GM12878 (cell line): ENCODE measurements around the gene RUBCNL. TPM values are rescaled to one million over a fixed set of nuclear protein-coding genes. Genes with fewer than 3 reads are reported as not detected.

Source experiments
- ATAC-seq: fragments of 200-7000 bp; cut with Tn5 transposase; 3 replicates; pipeline ENCODE4 v1.9.1; 2020; ENCODE audit warnings: mild to moderate bottlenecking, moderate library complexity
- BruUV-seq: library from RNA; stranded (reverse); fragments of 400-500 nt; replicated peaks from 2 replicates; lab custom pipeline; 2021; lab: Mats Ljungman, UMichigan
- CTCF ChIA-PET: fragments of 300-600 bp; sonication (Branson Sonifier 250); formaldehyde crosslinking; extraction: SDS; loops from one replicate; lab custom pipeline; 2021; ENCODE audit warnings: inconsistent platforms; lab: Yijun Ruan, JAX
- POLR2A ChIA-PET: fragments of 350-600 bp; formaldehyde crosslinking; extraction: SDS; loops from one replicate; lab custom pipeline; 2021; ENCODE audit warnings: inconsistent platforms; lab: Charles Lee
- RAD21 ChIA-PET: fragments of 300-600 bp; sonication (Branson Sonifier 250); formaldehyde crosslinking; loops from one replicate; lab custom pipeline; 2023; ENCODE audit warnings: antibody characterized with exemption; ENCODE audit not compliant: unreplicated experiment; lab: Charles Lee
- SMC1A ChIA-PET: fragments of 300-600 bp; sonication (Branson Sonifier 250); formaldehyde crosslinking; loops from one replicate; lab custom pipeline; 2023; ENCODE audit not compliant: unreplicated experiment, uncharacterized antibody; lab: Charles Lee
- DNase-seq: peaks from one replicate; pipeline ENCODE4 v3.0.0-alpha.2; 2011; ENCODE audit warnings: low read depth, low spot score
- FAIRE-seq: peaks from 3 replicates; lab custom pipeline; 2011; peaks lifted over from hg19 to GRCh38; lab: Jason Lieb, UNC
- H2AFZ ChIP-seq: 2 replicates; pipeline ENCODE4 v1.6.0; 2011; ENCODE audit warnings: low read depth, low read length, control low read depth; ENCODE audit not compliant: control insufficient read depth
- H3K27ac ChIP-seq: 2 replicates; pipeline ENCODE4 v1.5.1; 2011; ENCODE audit warnings: control low read depth; ENCODE audit not compliant: control insufficient read depth, insufficient read depth
- H3K27me3 ChIP-seq, 2 experiments: replicated peaks in 1 of 2; 2 replicates each; pipeline versions ENCODE4 v1.6.0 to v1.6.1; 2011; ENCODE audit warnings: low read length in 1 of 2; ENCODE audit not compliant: control insufficient read depth in 2 of 2, insufficient read depth in 2 of 2
- H3K36me3 ChIP-seq, 2 experiments: 2 replicates each; pipeline ENCODE4 v1.5.1; 2011; ENCODE audit warnings: low read length in 1 of 2; ENCODE audit not compliant: control insufficient read depth in 2 of 2, insufficient read depth in 2 of 2
- H3K4me1 ChIP-seq: 2 replicates; pipeline ENCODE4 v1.6.1; 2011; ENCODE audit warnings: mild to moderate bottlenecking, low read length, moderate library complexity, mixed read lengths; ENCODE audit not compliant: control insufficient read depth, insufficient read depth
- H3K4me2 ChIP-seq: 2 replicates; pipeline ENCODE4 v1.6.0; 2011; ENCODE audit warnings: control low read depth; ENCODE audit not compliant: control insufficient read depth, insufficient read depth
- H3K4me3 ChIP-seq: fragments of 200-600 bp; sonication (generic); 2 replicates; pipeline ENCODE4 v1.5.1; 2016
- H3K79me2 ChIP-seq: 2 replicates; pipeline ENCODE4 v1.6.0; 2011; ENCODE audit warnings: low read length; ENCODE audit not compliant: control insufficient read depth, insufficient read depth
- H3K9ac ChIP-seq: 2 replicates; pipeline ENCODE4 v1.8.0; 2011; ENCODE audit warnings: low read length, control low read depth, mixed read lengths; ENCODE audit not compliant: control insufficient read depth, insufficient read depth
- H3K9me3 ChIP-seq: replicated peaks from 3 replicates; pipeline ENCODE4 v1.5.1; 2011; ENCODE audit warnings: mild to moderate bottlenecking, low read length; ENCODE audit not compliant: control insufficient read depth, insufficient read depth
- H4K20me1 ChIP-seq: 2 replicates; pipeline ENCODE4 v1.6.0; 2011; ENCODE audit not compliant: control insufficient read depth, insufficient read depth
- ASH2L ChIP-seq: fragments of 300-600, 200-600 bp; sonication (generic); IDR thresholded peaks from 2 replicates; pipeline ENCODE4 v1.6.1; 2017; ENCODE audit warnings: low read depth, mild to moderate bottlenecking, borderline replicate concordance
- GABPA ChIP-seq: IDR thresholded peaks from 2 replicates; pipeline ENCODE4 v1.6.1; 2014; ENCODE audit warnings: antibody characterized with exemption, low read depth, mild to moderate bottlenecking, inconsistent platforms
- HDGF ChIP-seq: fragments of 450-650 bp; IDR thresholded peaks from 2 replicates; pipeline ENCODE4 v1.6.1; 2016; ENCODE audit warnings: antibody characterized with exemption
- HSF1 ChIP-seq: fragments of 150-350 bp; IDR thresholded peaks from 2 replicates; pipeline ENCODE4 v1.6.1; 2014; ENCODE audit warnings: mild to moderate bottlenecking, low read depth, low read length
- NKRF ChIP-seq: fragments of 450-650 bp; conservative IDR thresholded peaks from 2 replicates; pipeline ENCODE4 v1.6.1; 2017; ENCODE audit warnings: mild to moderate bottlenecking, moderate library complexity
- PRDM15 ChIP-seq: fragments of 450-650 bp; formaldehyde crosslinking; IDR thresholded peaks from 2 replicates; pipeline ENCODE4 v1.4.0; 2020; ENCODE audit warnings: mild to moderate bottlenecking, moderate library complexity
- YBX1 ChIP-seq: fragments of 450-650 bp; IDR thresholded peaks from 2 replicates; pipeline ENCODE4 v1.6.1; 2016; ENCODE audit warnings: antibody characterized with exemption
- WGBS: methylation state at CpG from one replicate; pipeline ENCODE4 v1.1.6; 2016; ENCODE audit warnings: low lambda C conversion rate; ENCODE audit not compliant: insufficient replicate concordance, insufficient coverage; ENCODE audit errors: missing lambda C conversion rate; 5-methylcytosine and 5-hydroxymethylcytosine counted together
- in situ Hi-C: fragments of 300-500 bp; cut with MboI; formaldehyde crosslinking; loops from 9 replicates; pipeline ENCODE4 v1.14.3; 2018; ENCODE audit warnings: mixed read lengths
- intact Hi-C: fragments of 100-400 bp; cut with micrococcal nuclease; formaldehyde crosslinking; loops from one replicate; pipeline ENCODE4 v1.14.2; 2022; ENCODE audit not compliant: unreplicated experiment
- polyA plus RNA-seq, 11 experiments: library from polyadenylated mRNA; depleted of rRNA in 4 of 11; unstranded in 6 of 11; stranded (reverse) in 5 of 11; fragments of >200 nt; fragmentation: Nextera tagmentation in 4 of 11; fragmentation: Illumina TruSeq in 1 of 11; extraction: Ambion mirVana in 4 of 11; extraction: Trizol in 1 of 11; gene quantifications; 1 replicate in 1 of 11; 2 replicates in 10 of 11; pipeline versions ENCODE4 v1.2.1 to v1.2.3, GENCODE V29; 2011 to 2016; ENCODE audit warnings: inconsistent platforms in 2 of 11, missing spikeins in 2 of 11, low read depth in 1 of 11
- total RNA-seq, 4 experiments: library from RNA; depleted of rRNA in 3 of 4; stranded (reverse); fragments of >200 nt in 3 of 4; fragmentation: Illumina TruSeq in 1 of 4; extraction: Trizol in 1 of 4; gene quantifications; 2 replicates each; pipeline versions ENCODE4 v1.2.1 to v1.2.3, GENCODE V29; 2013 to 2021
- TF ChIP-seq, protein P1 (sequence below): fragments of 450-650 bp; IDR thresholded peaks from 2 replicates; pipeline ENCODE4 v1.6.1; 2018; ENCODE audit warnings: mild to moderate bottlenecking, low read depth, moderate library complexity; ENCODE audit not compliant: partially characterized antibody
- TF ChIP-seq, protein P2 (sequence below): fragments of 450-650 bp; IDR thresholded peaks from 2 replicates; pipeline ENCODE4 v1.6.1; 2018; ENCODE audit warnings: borderline replicate concordance, mild to moderate bottlenecking; ENCODE audit not compliant: partially characterized antibody

RUBCNL gene
- total and polyA plus RNA-seq, 10 of the 15 experiments (the other 5 are each of a cell fraction or from before 2014, with no cell fraction given) = 0.71 to 51.9 (median 38.2) TPM

DNA sequence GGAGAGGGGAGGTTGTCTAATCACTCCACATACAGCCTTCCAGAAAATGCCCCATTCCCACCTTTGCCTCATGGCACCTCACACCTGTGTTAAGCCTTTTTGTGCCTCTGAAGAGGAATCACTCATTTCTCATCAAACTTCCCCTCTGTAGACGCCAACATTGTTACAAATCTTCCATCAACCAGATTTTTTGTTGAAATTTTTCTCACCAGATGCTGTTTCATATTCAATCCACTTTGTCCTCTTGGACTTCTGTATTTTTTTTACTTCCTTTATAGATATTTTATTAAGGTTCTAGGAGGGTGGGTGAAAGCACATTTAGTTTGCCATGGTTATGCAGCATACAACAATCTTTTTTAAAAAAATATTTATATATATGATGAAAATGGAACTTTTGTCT, 74.0 kb downstream of the RUBCNL start (continued):
- TF ChIP-seq, protein P1, sequence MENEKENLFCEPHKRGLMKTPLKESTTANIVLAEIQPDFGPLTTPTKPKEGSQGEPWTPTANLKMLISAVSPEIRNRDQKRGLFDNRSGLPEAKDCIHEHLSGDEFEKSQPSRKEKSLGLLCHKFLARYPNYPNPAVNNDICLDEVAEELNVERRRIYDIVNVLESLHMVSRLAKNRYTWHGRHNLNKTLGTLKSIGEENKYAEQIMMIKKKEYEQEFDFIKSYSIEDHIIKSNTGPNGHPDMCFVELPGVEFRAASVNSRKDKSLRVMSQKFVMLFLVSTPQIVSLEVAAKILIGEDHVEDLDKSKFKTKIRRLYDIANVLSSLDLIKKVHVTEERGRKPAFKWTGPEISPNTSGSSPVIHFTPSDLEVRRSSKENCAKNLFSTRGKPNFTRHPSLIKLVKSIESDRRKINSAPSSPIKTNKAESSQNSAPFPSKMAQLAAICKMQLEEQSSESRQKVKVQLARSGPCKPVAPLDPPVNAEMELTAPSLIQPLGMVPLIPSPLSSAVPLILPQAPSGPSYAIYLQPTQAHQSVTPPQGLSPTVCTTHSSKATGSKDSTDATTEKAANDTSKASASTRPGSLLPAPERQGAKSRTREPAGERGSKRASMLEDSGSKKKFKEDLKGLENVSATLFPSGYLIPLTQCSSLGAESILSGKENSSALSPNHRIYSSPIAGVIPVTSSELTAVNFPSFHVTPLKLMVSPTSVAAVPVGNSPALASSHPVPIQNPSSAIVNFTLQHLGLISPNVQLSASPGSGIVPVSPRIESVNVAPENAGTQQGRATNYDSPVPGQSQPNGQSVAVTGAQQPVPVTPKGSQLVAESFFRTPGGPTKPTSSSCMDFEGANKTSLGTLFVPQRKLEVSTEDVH = no peak
- no peak for TF ChIP-seq GABPA

DNA sequence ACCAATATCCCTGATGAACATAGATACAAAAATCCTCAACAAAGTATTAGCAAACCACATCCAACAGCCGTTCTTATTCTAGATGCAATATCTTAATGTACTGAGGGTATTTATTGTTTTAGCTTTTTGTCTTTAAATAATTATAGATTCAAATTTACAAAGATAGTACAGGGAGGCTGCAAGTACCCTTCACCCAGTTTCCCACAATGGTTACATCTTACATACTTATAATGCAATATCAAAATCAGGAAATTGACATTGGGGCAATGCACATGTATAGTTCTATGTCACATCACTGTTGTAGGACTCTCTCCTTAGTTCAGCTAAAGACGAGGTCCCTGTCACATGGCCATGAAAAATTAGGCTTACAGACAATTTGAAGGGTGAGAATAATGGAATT, 75.8 kb downstream of the RUBCNL start:
- CTCF ChIA-PET = interaction anchor here (1.3 to 1.5 kb wide), 2 partner anchors 10 to 15 kb away, joined by 3 to 6 read pairs; no protein-coding TSS in a partner anchor
- no peaks in the 10 kb centered on the region for H3K9me3 ChIP-seq
- H3K9ac ChIP-seq = no peak overlapping the region
- RAD21 ChIA-PET = no interaction called here
- no peak overlapping the region for H3K4me2 ChIP-seq
- SMC1A ChIA-PET = interaction anchor here (0.8 to 1.3 kb wide), 3 partner anchors 8 to 35 kb away, joined by 3 to 4 read pairs (median 3); no protein-coding TSS in a partner anchor
- FAIRE-seq = no peak
- H3K27ac ChIP-seq = no peak overlapping the region
- no TSS peak for BruUV-seq
- H3K4me3 ChIP-seq = no peak overlapping the region
- WGBS = 84% methylated on average over 2 of the region's 2 CpGs
- no peaks in the 10 kb centered on the region for H3K27me3 ChIP-seq
- H4K20me1 ChIP-seq = no peaks in the 10 kb centered on the region
- DNase-seq = no peak
- no peak for ATAC-seq
- H3K79me2 ChIP-seq = no peaks in the 10 kb centered on the region
- no peaks in the 10 kb centered on the region for H3K36me3 ChIP-seq
- POLR2A ChIA-PET = interaction anchor here (0.6 kb wide), 1 partner anchor 156 kb away, joined by 3 read pairs; no protein-coding TSS in a partner anchor
- intact Hi-C loops (no loop called here), in situ Hi-C loops (no loop called here)
- no peaks in the 10 kb centered on the region for H3K4me1 ChIP-seq
- no peak overlapping the region for H2AFZ ChIP-seq
- no peak for TF ChIP-seq PRDM15
- no peak for TF ChIP-seq HSF1
- TF ChIP-seq, protein P2, sequence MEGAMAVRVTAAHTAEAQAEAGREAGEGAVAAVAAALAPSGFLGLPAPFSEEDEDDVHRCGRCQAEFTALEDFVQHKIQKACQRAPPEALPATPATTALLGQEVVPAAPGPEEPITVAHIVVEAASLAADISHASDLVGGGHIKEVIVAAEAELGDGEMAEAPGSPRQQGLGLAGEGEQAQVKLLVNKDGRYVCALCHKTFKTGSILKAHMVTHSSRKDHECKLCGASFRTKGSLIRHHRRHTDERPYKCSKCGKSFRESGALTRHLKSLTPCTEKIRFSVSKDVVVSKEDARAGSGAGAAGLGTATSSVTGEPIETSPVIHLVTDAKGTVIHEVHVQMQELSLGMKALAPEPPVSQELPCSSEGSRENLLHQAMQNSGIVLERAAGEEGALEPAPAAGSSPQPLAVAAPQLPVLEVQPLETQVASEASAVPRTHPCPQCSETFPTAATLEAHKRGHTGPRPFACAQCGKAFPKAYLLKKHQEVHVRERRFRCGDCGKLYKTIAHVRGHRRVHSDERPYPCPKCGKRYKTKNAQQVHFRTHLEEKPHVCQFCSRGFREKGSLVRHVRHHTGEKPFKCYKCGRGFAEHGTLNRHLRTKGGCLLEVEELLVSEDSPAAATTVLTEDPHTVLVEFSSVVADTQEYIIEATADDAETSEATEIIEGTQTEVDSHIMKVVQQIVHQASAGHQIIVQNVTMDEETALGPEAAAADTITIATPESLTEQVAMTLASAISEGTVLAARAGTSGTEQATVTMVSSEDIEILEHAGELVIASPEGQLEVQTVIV = no peak
- no peak for TF ChIP-seq NKRF
- TF ChIP-seq YBX1 = no peak
- TF ChIP-seq HDGF = no peak
- TF ChIP-seq ASH2L = no peak
